ENCODE results near the gene GAPDHS.

Gene GAPDHS

GRCh38 chr19:35533201-35533821, at the start of gene GAPDHS:
Gene GAPDHS (plus strand): TSS chr19:35533456. CDS start chr19:35533528, 72 bp downstream.
- H3K4me3 ChIP-seq (ENCODE audit: low read depth, low read length) = no peak within 1 kb of the TSS
- no peak for DNase-seq (ENCODE audit: low read depth)
- TF ChIP-seq CTCF (IDR thresholded peaks at IDR 0.05; ENCODE audit: control insufficient read depth, extremely low read depth, insufficient read depth) = no peak

- DNase-seq (ENCODE audit: low read depth) = no peak
These were observed 48.8 kb upstream of the GAPDHS start for GRCh38 chr19:35484252-35485036.

GRCh38 chr19:35486268-35486708, 47.0 kb upstream of the GAPDHS start:
- H3K4me3 ChIP-seq (ENCODE audit: low read depth, low read length) = no peak overlapping the region
- no peak for TF ChIP-seq CTCF (IDR thresholded peaks at IDR 0.05; ENCODE audit: control insufficient read depth, extremely low read depth, insufficient read depth)
- DNase-seq (ENCODE audit: low read depth) = no peak

More at GRCh38 chr19:35484252-35485036, 48.8 kb upstream of the GAPDHS start:
- no peak overlapping the region for H3K4me3 ChIP-seq (ENCODE audit: low read depth, low read length)
- no peak for TF ChIP-seq CTCF (IDR thresholded peaks at IDR 0.05; ENCODE audit: control insufficient read depth, extremely low read depth, insufficient read depth)

- no peak for DNase-seq (ENCODE audit: low read depth)
- H3K4me3 ChIP-seq (ENCODE audit: low read depth, low read length) = no peak overlapping the region
- no peak for TF ChIP-seq CTCF (IDR thresholded peaks at IDR 0.05; ENCODE audit: control insufficient read depth, extremely low read depth, insufficient read depth)
These were observed 45.5 kb upstream of the GAPDHS start for GRCh38 chr19:35487656-35488182.

GRCh38 chr19:35488677-35489076, 44.6 kb upstream of the GAPDHS start:
- H3K4me3 ChIP-seq (ENCODE audit: low read depth, low read length) = no peak overlapping the region
- DNase-seq (ENCODE audit: low read depth) = no peak
- TF ChIP-seq CTCF (IDR thresholded peaks at IDR 0.05; ENCODE audit: control insufficient read depth, extremely low read depth, insufficient read depth) = no peak

GRCh38 chr19:35490364-35490763, 42.9 kb upstream of the GAPDHS start, which contains the start of gene KRTDAP:
Gene KRTDAP (minus strand): TSS chr19:35490464. CDS start chr19:35490442, 22 bp downstream.
- DNase-seq (ENCODE audit: low read depth) = no peak
- no peak for TF ChIP-seq CTCF (IDR thresholded peaks at IDR 0.05; ENCODE audit: control insufficient read depth, extremely low read depth, insufficient read depth)
- no peak within 1 kb of the TSS for H3K4me3 ChIP-seq (ENCODE audit: low read depth, low read length)

All from LNCaP clone FGC (cell line).